ENCODE measurements around the gene RBP3. TPM values are rescaled to one million over a fixed set of nuclear protein-coding genes. Genes with fewer than 3 reads are reported as not detected.

The RBP3 gene
- total RNA-seq, 1 donor from 2014 or later = not detected

GRCh38 chr10:47308775-47309174, 39.4 kb upstream of the RBP3 start:
- Mint-ChIP-seq H3K27me3 (no peaks in the 10 kb centered on the region), H3K4me3 (no peak overlapping the region), H3K9me3 (no peaks in the 10 kb centered on the region), H3K36me3 (ENCODE audit: low read depth) (no peaks in the 10 kb centered on the region), H3K4me1 (no peaks in the 10 kb centered on the region), H3K27ac (no peak overlapping the region)
- ATAC-seq (ENCODE audit: low read depth) (no peak), DNase-seq (no peak)
- no peak for TF ChIP-seq CTCF (IDR thresholded peaks at IDR 0.05)
- intact Hi-C loops (cut with micrococcal nuclease) = no loop called here
- ChIA-PET CTCF (no interaction called here), POLR2A (no interaction called here)

- POLR2A ChIA-PET = no interaction called here
- no peak for TF ChIP-seq CTCF (IDR thresholded peaks at IDR 0.05)
- no peaks in the 10 kb centered on the region for H3K36me3 Mint-ChIP-seq (ENCODE audit: low read depth)
- CTCF ChIA-PET = interaction anchor here (0.9 kb wide), 1 partner anchor 281 kb away, joined by 3 read pairs; no protein-coding TSS in a partner anchor
- no peaks in the 10 kb centered on the region for H3K9me3 Mint-ChIP-seq
- no peak overlapping the region for H3K4me3 Mint-ChIP-seq
- DNase-seq (no peak), ATAC-seq (ENCODE audit: low read depth) (no peak)
- H3K4me1 Mint-ChIP-seq = no peaks in the 10 kb centered on the region
- intact Hi-C loops (cut with micrococcal nuclease) = no loop called here
- H3K27me3 Mint-ChIP-seq = no peaks in the 10 kb centered on the region
- no peak overlapping the region for H3K27ac Mint-ChIP-seq
Observed at GRCh38 chr10:47309408-47310089, 38.6 kb upstream of the RBP3 start.

- ChIA-PET CTCF (interaction anchor here (0.9 to 4.7 kb wide), 2 partner anchors 282 to 285 kb away, joined by 3 to 53 read pairs; no protein-coding TSS in a partner anchor), POLR2A (no interaction called here)
- no peak overlapping the region for H3K27ac Mint-ChIP-seq
- TF ChIP-seq CTCF (IDR thresholded peaks at IDR 0.05) = no peak
- no peaks in the 10 kb centered on the region for H3K27me3 Mint-ChIP-seq
- no peaks in the 10 kb centered on the region for H3K9me3 Mint-ChIP-seq
- intact Hi-C loops (cut with micrococcal nuclease) = no loop called here
- H3K36me3 Mint-ChIP-seq (ENCODE audit: low read depth) = no peaks in the 10 kb centered on the region
- no peaks in the 10 kb centered on the region for H3K4me1 Mint-ChIP-seq
- no peak overlapping the region for H3K4me3 Mint-ChIP-seq
- no peak for DNase-seq
- no peak for ATAC-seq (ENCODE audit: low read depth)
Observed at GRCh38 chr10:47310090-47310505, 38.1 kb upstream of the RBP3 start.

GRCh38 chr10:47311193-47311931, 36.8 kb upstream of the RBP3 start:
- no peak overlapping the region for H3K4me3 Mint-ChIP-seq
- no peak for DNase-seq
- H3K4me1 Mint-ChIP-seq = no peaks in the 10 kb centered on the region
- H3K36me3 Mint-ChIP-seq (ENCODE audit: low read depth) = no peaks in the 10 kb centered on the region
- no peaks in the 10 kb centered on the region for H3K27me3 Mint-ChIP-seq
- TF ChIP-seq CTCF (IDR thresholded peaks at IDR 0.05) = no peak
- CTCF ChIA-PET = interaction anchor here (0.6 to 4.7 kb wide), 12 partner anchors 13 to 318 kb away, joined by 3 to 70 read pairs (median 4); no protein-coding TSS in a partner anchor
- intact Hi-C loops (cut with micrococcal nuclease) = no loop called here
- no peaks in the 10 kb centered on the region for H3K9me3 Mint-ChIP-seq
- no peak overlapping the region for H3K27ac Mint-ChIP-seq
- no peak for ATAC-seq (ENCODE audit: low read depth)
- POLR2A ChIA-PET = no interaction called here
